COLO829 (cell line): ENCODE results near the gene CIC.
A peak's percentile ranks its signal among the peaks of the same experiment; 100 is the strongest.
"Not testable (repeated sequence)": the region's sequence is repeated elsewhere in the genome, so short reads cannot be mapped to it uniquely, and the experiment has no call there.

Experiments
- DNase-seq: peaks from one replicate; pipeline ENCODE4 v3.0.0; 2012; ENCODE audit warnings: low spot score

Gene CIC

GRCh38 chr19:42313096-42313839 lies 44.2 kb downstream of the CIC start, which contains the start of gene TMEM145:
TMEM145 (plus strand) TSS chr19:42313309; CDS start chr19:42313377, 68 bp downstream.
- DNase-seq = peak; percentile 51

- DNase-seq = no peak
Measured at GRCh38 chr19:42313840-42314755, 45.0 kb downstream of the CIC start.

- no peak for DNase-seq
Measured at GRCh38 chr19:42315024-42315423, 46.0 kb downstream of the CIC start.

GRCh38 chr19:42316223-42317211 lies 47.5 kb downstream of the CIC start:
- peak; percentile 25 for DNase-seq

- DNase-seq = no peak
Measured at GRCh38 chr19:42317535-42317934, 48.5 kb downstream of the CIC start.

GRCh38 chr19:42322305-42322704 lies 53.3 kb downstream of the CIC start:
- no peak for DNase-seq

GRCh38 chr19:42323473-42323851 lies 54.4 kb downstream of the CIC start:
- no peak for DNase-seq

- no peak for DNase-seq
Measured at GRCh38 chr19:42323852-42324654, 55.0 kb downstream of the CIC start.

GRCh38 chr19:42324655-42325307 lies 55.7 kb downstream of the CIC start:
- DNase-seq = no peak

GRCh38 chr19:42325308-42325895 lies 56.4 kb downstream of the CIC start, which contains the start of gene MEGF8:
MEGF8 (plus strand) TSS chr19:42325635; CDS start chr19:42326244, 609 bp downstream.
- peak; percentile 98 for DNase-seq

- no peak for DNase-seq
Measured at GRCh38 chr19:42325896-42326771, 57.1 kb downstream of the CIC start.

- DNase-seq = no peak
Measured at GRCh38 chr19:42326969-42327368, 57.9 kb downstream of the CIC start.

GRCh38 chr19:42327381-42327780 lies 58.3 kb downstream of the CIC start:
- DNase-seq = no peak

- no peak for DNase-seq
Measured at GRCh38 chr19:42328106-42328505, 59.1 kb downstream of the CIC start.

- no peak for DNase-seq
Measured at GRCh38 chr19:42328854-42329253, 59.8 kb downstream of the CIC start.

- DNase-seq = peak; percentile 67
Measured at GRCh38 chr19:42330241-42330711, 61.2 kb downstream of the CIC start.

GRCh38 chr19:42331333-42331732 lies 62.3 kb downstream of the CIC start:
- DNase-seq = not testable (repeated sequence)

GRCh38 chr19:42332059-42332458 lies 63.0 kb downstream of the CIC start:
- no peak for DNase-seq

GRCh38 chr19:42333018-42333417 lies 64.0 kb downstream of the CIC start:
- no peak for DNase-seq
